SIG-M5 (cell line): ENCODE results near the gene UBE2V1.

Experiments
- DNase-seq: peaks from one replicate; lab custom pipeline; 2025; lab: John Stamatoyannopoulos, UW

Gene UBE2V1

DNA sequence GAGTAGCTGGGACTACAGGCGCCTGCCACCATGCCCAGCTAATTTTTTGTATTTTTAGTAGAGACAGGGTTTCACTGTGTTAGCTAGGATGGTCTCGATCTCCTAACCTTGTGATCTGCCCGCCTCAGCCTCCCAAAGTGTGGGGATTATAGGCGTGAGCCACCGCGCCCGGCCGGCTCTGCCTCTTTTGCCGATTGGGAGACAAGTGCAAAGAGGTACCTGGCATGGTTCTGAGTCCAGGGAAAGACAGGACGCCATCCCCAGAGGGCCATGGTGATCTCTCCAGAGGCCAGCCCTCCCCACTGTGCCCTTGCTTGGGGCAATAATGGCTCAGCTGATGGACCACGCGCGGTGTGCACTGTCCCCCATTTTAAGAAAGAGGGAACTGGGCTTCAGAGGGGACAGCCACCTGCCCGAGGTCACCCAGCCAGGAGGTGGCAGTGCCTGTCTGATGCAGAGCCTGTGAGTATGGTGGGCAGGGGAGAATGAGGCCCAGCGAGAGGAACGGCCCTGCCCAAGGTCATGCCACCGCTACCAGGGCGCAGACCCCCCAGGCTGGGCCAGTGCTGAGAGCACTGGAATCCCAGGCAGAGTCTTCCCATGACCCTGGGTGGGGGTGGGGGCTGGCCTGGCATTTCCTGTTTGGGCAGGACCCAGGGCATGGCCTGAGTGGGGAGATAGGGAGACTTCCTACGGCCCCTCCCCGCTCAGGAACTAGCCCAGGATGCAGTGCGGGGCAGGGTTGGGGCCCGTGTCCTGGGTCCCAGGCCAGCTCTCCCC is 69.2 kb downstream of the UBE2V1 start:
- no peak for DNase-seq

DNA sequence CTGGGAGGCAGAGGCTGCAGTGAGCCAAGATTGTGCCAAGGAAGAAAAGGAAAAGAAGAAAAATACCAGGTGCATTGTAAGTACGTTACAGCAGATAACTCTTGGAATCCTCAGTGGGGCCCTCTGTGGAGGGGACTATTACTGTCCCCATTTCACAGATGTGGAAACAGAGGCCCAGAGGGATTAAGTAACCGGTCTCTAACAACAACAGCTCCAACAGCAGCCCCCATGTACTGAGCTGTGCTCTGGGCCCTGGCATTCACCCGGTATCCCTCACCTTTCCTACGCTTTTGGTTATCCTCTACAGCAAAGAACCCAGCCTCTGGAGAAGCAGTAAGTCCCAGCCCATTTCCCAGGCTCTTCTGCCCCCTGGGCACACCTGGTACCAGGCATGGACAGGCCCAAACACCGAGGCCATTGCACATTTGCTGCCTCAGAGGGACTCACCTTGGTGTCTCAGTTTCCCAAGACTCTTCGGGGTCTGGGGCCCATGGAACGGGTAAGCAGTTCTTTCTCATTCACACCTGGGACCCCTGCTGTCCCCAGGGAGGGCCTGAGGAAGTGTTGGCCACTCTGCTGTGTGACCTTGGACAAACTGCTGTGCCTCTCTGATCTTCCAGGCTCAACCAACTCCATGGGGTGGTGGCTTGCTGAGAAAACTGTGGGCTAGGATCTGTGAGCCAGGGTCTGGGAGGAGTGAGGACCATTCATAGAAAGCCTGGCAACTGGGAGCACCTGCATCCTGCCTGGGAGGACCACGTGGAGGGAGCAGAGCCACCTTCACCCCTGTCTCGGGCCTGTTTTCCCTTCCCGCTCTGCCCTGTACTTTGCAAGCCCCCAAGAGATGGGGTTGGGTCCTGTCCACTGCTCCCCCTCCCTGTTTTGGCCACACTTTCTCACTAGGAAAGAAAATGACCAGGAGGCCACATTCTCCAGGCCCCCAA is 70.3 kb downstream of the UBE2V1 start:
- DNase-seq = no peak

DNA sequence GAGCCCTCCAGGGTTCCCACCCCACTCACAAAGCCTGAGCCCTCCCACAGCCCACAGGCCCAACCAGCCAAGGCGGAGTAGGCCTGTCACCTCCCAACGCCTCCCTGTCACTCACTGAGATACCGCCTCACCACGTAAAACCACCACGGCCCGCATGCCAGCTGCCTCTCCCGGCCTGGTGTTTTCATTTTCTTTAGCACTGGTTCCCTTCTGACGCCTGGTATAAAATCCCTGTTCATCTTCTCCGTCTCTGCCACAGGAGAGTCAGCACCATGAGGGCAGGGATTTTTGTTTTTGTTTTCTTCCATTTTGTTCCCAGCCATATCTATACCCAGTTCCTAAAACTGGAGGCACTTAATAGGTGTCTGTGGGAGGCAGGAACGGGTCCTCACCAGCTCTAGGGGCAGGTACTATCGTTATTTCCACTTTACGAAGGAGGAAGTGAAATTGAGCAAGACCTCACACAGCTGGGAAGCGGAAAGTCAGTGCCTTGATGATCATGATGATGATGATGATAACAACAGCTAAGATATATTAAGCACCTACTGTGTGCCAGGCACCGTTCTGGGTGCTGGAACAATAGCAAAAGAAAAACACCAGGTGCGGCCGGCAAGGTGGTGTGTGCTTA is 71.6 kb downstream of the UBE2V1 start:
- no peak for DNase-seq

DNA sequence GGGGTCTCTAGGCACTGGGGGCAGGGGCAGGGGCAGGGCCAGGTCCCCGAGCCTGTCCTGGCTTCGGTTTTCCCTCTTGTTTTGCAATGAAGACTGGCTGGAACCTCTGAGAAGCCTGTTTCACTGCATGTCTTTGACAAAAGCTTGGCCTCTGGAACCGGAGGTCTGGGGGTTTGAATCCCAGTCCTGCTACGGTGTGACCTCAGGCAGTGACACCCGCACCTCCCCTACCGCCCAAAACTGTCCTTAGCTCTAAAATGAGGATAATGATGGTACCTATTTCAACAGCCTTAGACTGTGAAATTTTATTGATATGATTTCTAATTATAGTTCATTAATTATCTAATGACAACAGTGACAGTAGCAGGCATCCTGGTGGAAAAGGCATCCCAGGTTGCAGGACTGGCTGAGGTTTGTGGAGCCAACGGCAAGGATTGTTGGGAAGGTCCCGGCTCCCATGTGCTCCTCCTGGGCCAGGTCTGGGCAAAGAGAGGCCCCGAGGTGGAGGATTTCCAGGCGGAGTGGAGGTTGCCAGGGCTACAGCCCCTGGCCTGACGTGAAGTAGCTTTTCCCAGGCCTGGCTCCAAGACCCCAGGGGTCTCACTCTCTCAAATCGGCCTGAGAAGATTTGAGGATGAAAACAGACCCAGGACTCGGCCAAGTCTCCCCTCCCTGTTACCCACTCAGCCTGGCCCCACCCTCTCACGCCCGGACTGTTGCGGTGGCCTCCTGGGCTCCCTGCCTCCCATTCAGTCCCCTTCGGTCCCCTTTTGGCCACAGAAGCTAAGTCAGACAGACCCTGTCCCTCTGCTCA is 72.3 kb downstream of the UBE2V1 start:
- DNase-seq = no peak

DNA sequence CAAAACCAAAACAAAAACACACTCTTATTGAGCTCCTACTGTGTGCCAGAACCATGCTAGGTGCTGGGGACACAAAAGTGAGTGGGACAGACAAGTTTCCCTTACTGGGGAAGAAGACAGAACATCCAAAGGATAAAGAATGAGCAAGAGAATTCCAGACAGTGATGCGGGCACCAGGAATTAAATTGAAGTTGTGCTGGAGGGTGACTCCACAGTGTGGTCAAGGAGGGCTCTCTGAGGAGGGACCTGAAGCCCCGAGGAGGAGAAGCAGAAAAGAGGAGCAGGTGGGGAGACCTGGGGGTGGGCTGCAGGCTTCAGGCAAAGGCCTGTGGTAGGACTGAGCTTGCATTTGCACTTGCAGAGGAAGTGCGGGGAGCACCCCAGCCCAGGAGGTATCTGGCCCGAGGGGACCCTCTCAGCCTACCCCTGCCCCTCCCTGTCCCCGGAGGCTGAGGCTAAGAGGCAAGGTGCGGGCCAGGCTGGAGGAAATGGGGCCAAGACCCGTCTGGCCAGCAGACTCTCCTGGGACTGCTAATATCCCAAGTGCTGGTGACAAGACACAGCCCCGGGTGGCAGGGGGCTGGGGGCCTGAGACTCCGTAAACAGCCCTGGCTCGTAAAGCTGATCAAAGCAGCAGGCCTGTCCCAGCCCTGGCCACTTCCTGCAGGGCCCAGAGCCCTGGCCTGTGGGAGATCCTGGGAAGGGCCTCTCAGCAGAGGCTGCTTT is 73.1 kb downstream of the UBE2V1 start:
- no peak for DNase-seq

DNA sequence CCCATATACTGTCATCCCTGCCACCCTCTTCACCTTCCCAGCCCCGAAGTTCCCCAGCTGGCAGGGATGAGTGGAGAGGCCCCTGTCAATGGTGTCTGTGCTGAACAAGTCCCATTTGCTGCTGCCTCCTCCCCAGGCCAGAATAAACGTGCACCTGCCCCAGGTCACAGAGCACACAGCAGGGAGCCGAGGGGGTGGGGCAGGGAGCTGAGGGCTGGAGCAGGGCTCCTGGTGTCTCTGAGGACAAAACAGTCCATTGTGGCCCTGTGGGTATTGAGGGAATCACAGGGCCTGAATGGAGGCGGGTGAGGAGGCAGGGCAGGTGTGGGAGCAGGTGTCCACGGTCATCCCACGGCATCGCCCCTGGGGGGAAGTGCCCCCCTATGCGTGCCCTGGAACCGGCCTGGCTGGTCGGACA is 74.4 kb downstream of the UBE2V1 start:
- DNase-seq = no peak

DNA sequence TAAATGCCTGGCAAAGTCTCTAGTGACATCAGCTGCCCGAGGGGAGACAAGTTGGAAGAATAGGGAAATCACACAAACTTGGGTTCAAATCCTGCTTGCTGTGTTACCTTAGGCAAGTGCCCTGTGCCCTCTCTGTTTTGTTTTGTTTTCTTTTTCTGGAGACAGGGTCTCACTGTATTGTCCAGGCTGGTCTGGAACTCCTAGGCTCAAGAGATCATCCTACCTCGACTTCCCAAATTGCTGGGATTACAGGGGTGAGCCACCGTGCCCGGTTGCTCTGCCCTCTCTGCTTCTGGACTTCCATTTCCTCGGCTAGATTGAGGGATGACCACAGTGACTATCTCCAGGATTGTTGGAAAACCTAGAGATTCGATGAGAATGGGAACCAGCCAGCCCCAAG is 74.8 kb downstream of the UBE2V1 start:
- no peak for DNase-seq

DNA sequence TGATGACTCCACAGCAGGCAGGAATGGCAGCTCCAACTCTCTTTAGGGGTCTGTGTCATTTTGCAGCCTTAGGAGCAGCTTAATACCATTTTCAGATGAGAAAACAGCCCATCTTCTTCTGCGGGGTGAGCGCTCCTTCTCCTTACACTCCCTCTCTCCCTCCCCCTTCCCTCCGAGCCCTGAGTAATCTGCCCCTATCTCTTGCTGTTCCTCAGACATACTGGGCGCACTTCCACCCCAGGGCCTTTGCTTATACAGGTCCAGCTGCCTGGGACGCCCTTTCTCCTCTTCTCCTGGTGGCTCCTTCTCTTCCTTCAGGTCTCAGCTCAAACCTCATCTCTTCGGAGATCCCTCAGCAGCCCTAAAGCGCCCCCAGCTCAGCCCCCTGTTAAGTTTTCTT is 75.4 kb downstream of the UBE2V1 start:
- DNase-seq = no peak

DNA sequence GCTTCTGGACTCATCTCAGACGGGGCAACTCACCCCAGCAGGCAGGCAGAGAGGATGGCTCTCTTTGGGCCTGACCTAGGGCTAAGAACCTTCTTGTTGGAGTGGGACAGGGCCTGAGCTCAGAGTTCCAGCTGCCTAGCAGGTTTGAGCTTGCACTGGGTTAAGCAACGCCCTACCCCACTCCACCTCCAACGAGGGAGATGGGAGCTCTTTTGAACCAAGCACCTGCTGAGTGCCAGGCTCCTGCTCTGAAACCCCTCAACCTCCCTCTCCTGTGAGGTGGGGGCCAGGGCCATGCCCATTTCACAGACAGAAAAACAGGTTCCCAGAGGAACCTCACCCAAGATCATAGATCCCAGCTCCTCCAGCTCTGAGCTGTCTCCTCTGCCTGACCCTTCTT is 75.8 kb downstream of the UBE2V1 start:
- no peak for DNase-seq

DNA sequence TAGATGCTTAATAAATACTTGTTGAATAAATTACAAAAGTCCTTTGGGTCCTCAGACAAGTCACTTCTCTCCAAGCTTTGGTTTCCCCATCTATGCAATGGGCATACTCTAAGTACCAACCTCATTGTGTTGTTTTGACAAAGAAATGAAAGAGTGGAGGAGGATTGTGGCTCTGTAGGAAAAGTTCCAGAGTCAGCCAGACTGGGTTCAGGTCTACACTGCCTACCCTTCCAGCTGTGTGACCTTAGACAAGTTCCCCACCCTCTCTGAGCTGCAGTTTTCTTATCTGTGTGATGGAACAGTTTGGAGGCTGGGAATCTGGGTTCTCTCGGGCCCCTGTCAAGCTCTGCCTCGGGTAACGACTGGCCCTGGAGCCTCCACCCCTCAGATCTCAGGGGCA is 76.2 kb downstream of the UBE2V1 start:
- no peak for DNase-seq

DNA sequence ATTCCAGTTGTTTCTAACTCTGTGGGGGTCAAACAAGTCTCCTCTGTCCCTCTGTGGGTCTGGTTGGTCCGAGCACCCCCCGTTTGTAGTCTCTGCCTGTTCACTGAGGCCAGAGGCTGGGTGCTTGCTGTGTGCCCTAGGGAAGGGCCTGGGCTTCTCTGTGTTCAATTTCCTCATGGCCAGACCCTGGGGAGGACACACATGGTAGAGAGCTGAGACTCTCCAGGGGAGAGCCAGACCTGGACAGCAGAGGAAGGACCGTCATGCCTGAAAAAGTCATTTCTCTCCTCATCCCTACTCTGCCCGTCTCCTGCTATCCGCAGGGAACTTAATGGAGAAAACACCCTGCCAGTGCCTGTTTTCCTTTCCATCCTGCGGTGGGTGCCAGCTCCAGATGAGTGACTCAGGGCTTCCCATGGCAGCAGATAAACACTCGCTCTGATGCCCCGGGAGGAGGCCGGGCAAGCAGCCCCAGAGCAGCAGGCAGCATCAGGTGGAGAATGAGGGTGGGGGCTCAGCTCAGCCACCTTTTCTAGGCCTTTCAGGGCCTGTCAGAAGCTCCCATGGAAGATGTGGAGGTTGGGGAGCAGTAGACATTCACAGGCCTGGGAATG is 78.3 kb downstream of the UBE2V1 start:
- DNase-seq = no peak

DNA sequence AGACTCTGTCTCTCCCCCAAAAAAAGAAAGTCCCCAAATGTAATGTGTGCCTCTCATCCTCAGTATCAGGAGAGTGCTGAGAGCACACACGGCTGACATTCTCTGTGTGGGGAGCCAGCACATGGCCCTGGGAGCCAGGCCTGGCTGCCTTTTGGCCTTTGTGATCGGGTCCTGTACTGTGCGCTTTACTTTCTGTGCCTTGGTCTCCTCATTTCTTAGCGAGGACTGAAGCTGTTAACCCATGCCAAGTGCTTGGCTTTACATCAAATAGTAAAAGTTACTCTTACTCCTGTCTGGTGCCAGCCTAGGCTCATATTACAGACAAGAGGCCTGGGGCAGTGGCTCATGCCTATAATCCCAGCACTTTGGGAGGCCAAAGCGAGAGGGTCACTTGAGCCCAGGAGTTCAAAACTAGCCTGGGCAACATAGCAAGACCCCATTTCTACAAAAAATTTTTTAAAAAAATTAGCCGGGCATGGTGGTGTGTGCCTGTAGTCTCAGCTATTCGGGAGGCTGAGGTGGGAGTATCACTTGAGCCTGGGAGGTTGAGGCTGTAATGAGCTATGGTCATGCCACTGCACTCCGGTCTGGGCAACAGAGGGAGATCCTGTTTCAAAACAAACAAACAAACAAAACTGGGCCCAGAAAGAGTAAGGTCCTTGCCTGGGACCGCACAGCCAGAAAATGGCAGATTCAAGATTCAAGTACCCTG is 79.8 kb downstream of the UBE2V1 start:
- DNase-seq = no peak
